Measurements from ENCODE around the gene NFIC. TPM values are rescaled to one million over a fixed set of nuclear protein-coding genes. Genes with fewer than 3 reads are reported as not detected.

The NFIC gene
- total RNA-seq, 1 donor from 2014 or later, result 194 TPM

DNA sequence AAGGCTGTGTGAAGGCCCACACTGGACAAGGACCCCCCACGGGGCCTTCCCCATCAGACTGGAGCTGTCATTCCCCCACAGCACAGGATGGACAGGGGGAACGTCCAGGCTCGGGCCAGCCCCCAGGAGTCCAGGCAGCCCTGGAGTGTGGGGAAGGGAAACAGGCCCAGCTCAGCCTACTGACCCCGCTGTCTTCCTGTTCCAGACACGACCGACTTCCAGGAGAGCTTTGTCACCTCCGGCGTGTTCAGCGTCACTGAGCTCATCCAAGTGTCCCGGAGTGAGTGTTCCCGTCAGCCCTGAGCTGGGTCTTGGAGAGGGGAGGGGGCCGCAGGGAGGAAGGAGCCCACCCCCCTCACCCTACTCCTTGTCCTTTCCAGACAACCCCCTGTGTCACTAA, 66.9 kb downstream of the NFIC start:
- Histone ChIP-seq H3K9me3 (no peaks in the 10 kb centered on the region), H3K27ac (peak overlapping the region; percentile 87 to 91), H3K4me1 (peaks cover 22 to 30% of the 10 kb centered on the region in 2 donors), H3K36me3 (peaks cover 35 to 50% of the 10 kb centered on the region in 2 donors), H3K4me3 (no peak overlapping the region), H3K27me3 (no peaks in the 10 kb centered on the region)
- no peak for DNase-seq (ENCODE audit: low spot score in 2 of 2)
- no peak for TF ChIP-seq CTCF (IDR thresholded peaks at IDR 0.05)
- intact Hi-C loops (cut with DNase I), result no loop called here

GRCh38 chr19:3433805-3434540, 67.6 kb downstream of the NFIC start:
- H3K27me3 ChIP-seq, result no peaks in the 10 kb centered on the region
- no peaks in the 10 kb centered on the region for H3K9me3 ChIP-seq
- peak overlapping the region; percentile 87 to 91 for H3K27ac ChIP-seq
- TF ChIP-seq CTCF (IDR thresholded peaks at IDR 0.05), result no peak
- DNase-seq (ENCODE audit: low spot score in 2 of 2), result no peak
- peak overlapping the region in 1 of 2 donors; percentile 58 for H3K4me3 ChIP-seq
- intact Hi-C loops (cut with DNase I), result loop anchor here (2.0 kb wide), 1 partner anchor 17 kb away; no protein-coding TSS in a partner anchor
- H3K4me1 ChIP-seq, result peaks cover 19 to 25% of the 10 kb centered on the region in 2 donors
- H3K36me3 ChIP-seq, result peaks cover 40 to 56% of the 10 kb centered on the region in 2 donors

- TF ChIP-seq CTCF (IDR thresholded peaks at IDR 0.05), result no peak
Measured at GRCh38 chr19:3434630-3435553, 68.5 kb downstream of the NFIC start.

GRCh38 chr19:3440082-3440481, 73.7 kb downstream of the NFIC start:
- DNase-seq (ENCODE audit: low spot score in 2 of 2), result no peak
- intact Hi-C loops (cut with DNase I), result no loop called here
- H3K4me1 ChIP-seq, result peaks cover 3 to 25% of the 10 kb centered on the region in 2 donors
- peak; percentile 12 to 42 (median 13) for TF ChIP-seq CTCF (IDR thresholded peaks at IDR 0.05)
- no peak overlapping the region for H3K4me3 ChIP-seq
- no peak overlapping the region for H3K27ac ChIP-seq
- H3K36me3 ChIP-seq, result peaks cover 38 to 64% of the 10 kb centered on the region in 2 donors
- no peaks in the 10 kb centered on the region for H3K27me3 ChIP-seq
- no peaks in the 10 kb centered on the region for H3K9me3 ChIP-seq

More at GRCh38 chr19:3434630-3435553, 68.5 kb downstream of the NFIC start:
- Histone ChIP-seq H3K4me3 (peak overlapping the region; percentile 40 to 58), H3K27ac (peak overlapping the region; percentile 87 to 91), H3K27me3 (no peaks in the 10 kb centered on the region), H3K4me1 (peaks cover 18 to 20% of the 10 kb centered on the region in 2 donors), H3K9me3 (no peaks in the 10 kb centered on the region), H3K36me3 (peaks cover 41 to 58% of the 10 kb centered on the region in 2 donors)
- intact Hi-C loops (cut with DNase I), result loop anchor here (2.0 kb wide), 1 partner anchor 16 kb away; no protein-coding TSS in a partner anchor
- peak; percentile 80 to 97 for DNase-seq (ENCODE audit: low spot score in 2 of 2)

DNA sequence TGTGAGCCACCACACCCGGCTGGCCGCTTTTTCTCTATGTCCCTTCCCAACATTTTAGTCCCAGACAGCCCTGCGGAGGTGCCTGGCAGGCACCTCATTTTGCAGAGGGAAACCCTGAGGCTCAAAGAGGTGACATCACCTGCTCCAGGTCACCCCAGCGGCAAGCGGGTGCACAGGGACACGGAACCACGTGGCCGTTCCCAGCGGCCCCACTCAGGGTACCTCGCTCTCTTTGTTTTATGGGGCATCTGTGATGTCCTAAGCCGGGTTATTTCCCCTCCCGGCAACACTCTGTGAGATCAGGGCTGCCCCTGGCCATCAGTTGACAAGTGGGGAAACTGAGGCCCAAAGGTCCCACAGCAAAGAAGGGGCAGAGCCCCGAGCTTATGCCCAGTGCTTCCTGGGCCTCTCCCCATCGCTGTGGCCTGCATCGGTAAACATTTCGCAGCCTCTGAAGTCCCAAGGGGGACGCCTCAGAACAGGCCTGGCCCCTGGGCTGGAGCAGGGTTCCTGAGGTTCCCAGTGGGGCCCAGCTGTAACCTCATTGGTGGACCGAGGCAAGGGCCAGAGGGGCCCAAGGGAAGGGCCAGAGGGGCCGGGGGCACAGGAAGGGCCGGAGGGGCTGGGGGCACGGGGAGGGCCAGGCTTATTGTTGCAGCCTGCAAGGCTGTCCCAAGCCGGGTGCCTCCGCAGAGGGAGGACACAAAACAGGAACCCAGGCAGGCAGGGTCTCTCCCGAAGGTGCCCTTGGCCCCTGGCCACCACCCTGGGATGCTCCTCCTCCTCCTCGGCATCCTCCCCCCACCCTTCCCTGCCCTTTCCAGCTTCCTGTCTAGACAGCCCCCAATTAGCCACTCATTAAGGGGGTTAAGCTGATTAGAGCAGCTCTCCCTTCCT, 75.0 kb downstream of the NFIC start:
- DNase-seq (ENCODE audit: low spot score in 2 of 2), result no peak
- no peak for TF ChIP-seq CTCF (IDR thresholded peaks at IDR 0.05)
- Histone ChIP-seq H3K4me1 (peaks cover 0 to 21% of the 10 kb centered on the region in 2 donors), H3K4me3 (no peak overlapping the region), H3K27me3 (no peaks in the 10 kb centered on the region), H3K27ac (peak overlapping the region; percentile 60 to 71), H3K36me3 (peaks cover 43 to 67% of the 10 kb centered on the region in 2 donors), H3K9me3 (no peaks in the 10 kb centered on the region)
- intact Hi-C loops (cut with DNase I), result no loop called here

Measured in ascending aorta (tissue), 2 donors.